Left hindlimb (tissue), 1 donor: ENCODE measurements around the gene COPZ2.

ENCODE experiments used
- DNase-seq: peaks from one replicate; pipeline ENCODE4 v3.0.0-alpha.2; 2018

Gene COPZ2

GRCh38 chr17:47982645-47983390 is 54.8 kb downstream of the COPZ2 start:
- DNase-seq = no peak

GRCh38 chr17:47982091-47982617 is 55.4 kb downstream of the COPZ2 start:
- no peak for DNase-seq

GRCh38 chr17:47981462-47981861 is 56.1 kb downstream of the COPZ2 start:
- DNase-seq = no peak

GRCh38 chr17:47980541-47980940 is 57.1 kb downstream of the COPZ2 start:
- DNase-seq = no peak

- DNase-seq = peak; percentile 63
These were observed 59.3 kb downstream of the COPZ2 start for GRCh38 chr17:47978324-47978723.
